Liver (tissue), 9 donors: ENCODE results near the gene BAAT. TPM values are rescaled to one million over a fixed set of nuclear protein-coding genes. Genes with fewer than 3 reads are reported as not detected.

Source experiments
- DNase-seq: peaks from one replicate; pipeline ENCODE4 v3.0.0-alpha.2; 2017; ENCODE audit warnings: low spot score
- H3K27ac ChIP-seq, 2 donors: one replicate each; pipeline ENCODE4 v1.7.0; 2013; ENCODE audit warnings: inconsistent platforms in 2 of 2, low read length in 2 of 2, control low read depth in 1 of 2, low read depth in 1 of 2, mild to moderate bottlenecking in 1 of 2
- H3K27me3 ChIP-seq, 4 donors: one replicate each; pipeline versions ENCODE4 v1.6.1 to v1.7.0; 2013; ENCODE audit warnings: low read length in 3 of 4, inconsistent platforms in 1 of 4, mild to moderate bottlenecking in 1 of 4, moderate library complexity in 1 of 4; ENCODE audit not compliant: control insufficient read depth in 4 of 4, insufficient read depth in 4 of 4
- H3K36me3 ChIP-seq, 4 donors: one replicate each; pipeline versions ENCODE4 v1.6.1 to v1.7.0; 2013; ENCODE audit warnings: low read length in 3 of 4, mild to moderate bottlenecking in 3 of 4, low read depth in 1 of 4, moderate library complexity in 1 of 4; ENCODE audit not compliant: control insufficient read depth in 4 of 4, insufficient read depth in 3 of 4
- H3K4me1 ChIP-seq, 4 donors: one replicate each; pipeline versions ENCODE4 v1.6.1 to v1.7.0; 2013; ENCODE audit warnings: low read length in 3 of 4, mild to moderate bottlenecking in 3 of 4, moderate library complexity in 1 of 4; ENCODE audit not compliant: control insufficient read depth in 4 of 4, insufficient read depth in 4 of 4
- H3K4me3 ChIP-seq, 3 donors: one replicate each; pipeline versions ENCODE4 v1.6.1 to v1.7.0; 2013; ENCODE audit warnings: low read length in 3 of 3, control low read depth in 1 of 3, low read depth in 1 of 3, mild to moderate bottlenecking in 1 of 3
- H3K9ac ChIP-seq, 2 donors: one replicate each; pipeline ENCODE4 v1.7.0; 2013; ENCODE audit warnings: low read length in 2 of 2, mild to moderate bottlenecking in 2 of 2, moderate library complexity in 2 of 2, control low read depth in 1 of 2, low read depth in 1 of 2
- H3K9me3 ChIP-seq, 4 donors: one replicate each; pipeline versions ENCODE4 v1.6.1 to v1.7.0; 2013; ENCODE audit warnings: low read length in 3 of 4; ENCODE audit not compliant: control insufficient read depth in 4 of 4
- EGR1 ChIP-seq, 2 donors: IDR thresholded peaks; 2 replicates each; pipeline ENCODE4 v1.6.1; 2016 to 2018; ENCODE audit warnings: antibody characterized with exemption in 2 of 2, low read depth in 2 of 2
- FOXA1 ChIP-seq: IDR thresholded peaks from 2 replicates; pipeline ENCODE4 v1.6.1; 2016; ENCODE audit warnings: antibody characterized with exemption
- FOXA2 ChIP-seq: IDR thresholded peaks from 2 replicates; pipeline ENCODE4 v1.6.1; 2016; ENCODE audit warnings: antibody characterized with exemption
- GABPA ChIP-seq, 2 donors: IDR thresholded peaks in 1 of 2; conservative IDR thresholded peaks in 1 of 2; 2 replicates each; pipeline ENCODE4 v1.6.1; 2016; ENCODE audit warnings: antibody characterized with exemption in 2 of 2, mild to moderate bottlenecking in 1 of 2, moderate library complexity in 1 of 2
- HNF4A ChIP-seq, 2 donors: conservative IDR thresholded peaks; 2 replicates each; pipeline ENCODE4 v1.6.1; 2016; ENCODE audit warnings: antibody characterized with exemption in 2 of 2, mild to moderate bottlenecking in 2 of 2
- HNF4G ChIP-seq: IDR thresholded peaks from 2 replicates; pipeline ENCODE4 v1.6.1; 2016; ENCODE audit warnings: antibody characterized with exemption
- JUND ChIP-seq, 2 donors: IDR thresholded peaks; 2 replicates each; pipeline ENCODE4 v1.6.1; 2016; ENCODE audit warnings: antibody characterized with exemption in 2 of 2
- NR2F2 ChIP-seq: IDR thresholded peaks from 2 replicates; pipeline ENCODE4 v1.6.1; 2016; ENCODE audit warnings: antibody characterized with exemption
- RAD21 ChIP-seq, 2 donors: IDR thresholded peaks; 2 replicates each; pipeline ENCODE4 v1.6.1; 2016; ENCODE audit warnings: antibody characterized with exemption in 2 of 2, mild to moderate bottlenecking in 2 of 2
- RXRA ChIP-seq, 2 donors: IDR thresholded peaks; 2 replicates each; pipeline ENCODE4 v1.6.1; 2017 to 2018; ENCODE audit warnings: antibody characterized with exemption in 2 of 2, mild to moderate bottlenecking in 1 of 2
- SP1 ChIP-seq: IDR thresholded peaks from 2 replicates; pipeline ENCODE4 v1.6.1; 2018; ENCODE audit warnings: antibody characterized with exemption, mild to moderate bottlenecking
- TAF1 ChIP-seq: conservative IDR thresholded peaks from 2 replicates; pipeline ENCODE4 v1.6.1; 2016; ENCODE audit warnings: antibody characterized with exemption, mild to moderate bottlenecking
- YY1 ChIP-seq: IDR thresholded peaks from 2 replicates; pipeline ENCODE4 v1.6.1; 2016; ENCODE audit warnings: antibody characterized with exemption, mild to moderate bottlenecking
- WGBS: extraction: QIAGEN DNeasy Blood & Tissue Kit; methylation state at CpG from one replicate; pipeline ENCODE4 v1.1.7; 2013; 5-methylcytosine and 5-hydroxymethylcytosine counted together
- polyA plus RNA-seq, 2 donors: library from polyadenylated mRNA; stranded (reverse) in 1 of 2; unstranded in 1 of 2; fragments of 200-250 nt in 1 of 2; fragments of >200 nt in 1 of 2; fragmentation: Nextera tagmentation in 1 of 2; extraction: Ambion mirVana in 1 of 2; gene quantifications; one replicate each; pipeline versions ENCODE4 v1.2.1 to v1.2.3, GENCODE V29; 2013 to 2015
- total RNA-seq, 2 donors: library from RNA; depleted of rRNA; stranded (reverse); fragments of >200 nt; gene quantifications; one replicate each; pipeline ENCODE4 v1.2.3, GENCODE V29; 2014
- TF ChIP-seq, protein P1 (sequence below): IDR thresholded peaks from 2 replicates; pipeline ENCODE4 v1.6.1; 2016; ENCODE audit warnings: antibody characterized with exemption
- TF ChIP-seq, protein P2 (sequence below): IDR thresholded peaks from 2 replicates; pipeline ENCODE4 v1.6.1; 2016; ENCODE audit warnings: antibody characterized with exemption
- TF ChIP-seq, protein P3 (sequence below): IDR thresholded peaks from 2 replicates; pipeline ENCODE4 v1.6.1; 2016; ENCODE audit warnings: antibody characterized with exemption
- TF ChIP-seq, protein P4 (sequence below): fragments of 150-350 bp; IDR thresholded peaks from 2 replicates; pipeline ENCODE4 v1.5.1; 2017; ENCODE audit warnings: improper control_type of control experiment, low read depth, low read length; ENCODE audit not compliant: missing input control
- TF ChIP-seq, protein P5 (sequence below): IDR thresholded peaks from 2 replicates; pipeline ENCODE4 v1.6.1; 2016; ENCODE audit warnings: antibody characterized with exemption, mild to moderate bottlenecking
- donor health status: healthy.
- donor health status: healthy.
- donor health status: healthy.
- donor health status: healthy.
- donor health status: healthy.

Gene BAAT
- total and polyA plus RNA-seq, 4 donors: 31.9 to 275 (median 151) TPM

DNA sequence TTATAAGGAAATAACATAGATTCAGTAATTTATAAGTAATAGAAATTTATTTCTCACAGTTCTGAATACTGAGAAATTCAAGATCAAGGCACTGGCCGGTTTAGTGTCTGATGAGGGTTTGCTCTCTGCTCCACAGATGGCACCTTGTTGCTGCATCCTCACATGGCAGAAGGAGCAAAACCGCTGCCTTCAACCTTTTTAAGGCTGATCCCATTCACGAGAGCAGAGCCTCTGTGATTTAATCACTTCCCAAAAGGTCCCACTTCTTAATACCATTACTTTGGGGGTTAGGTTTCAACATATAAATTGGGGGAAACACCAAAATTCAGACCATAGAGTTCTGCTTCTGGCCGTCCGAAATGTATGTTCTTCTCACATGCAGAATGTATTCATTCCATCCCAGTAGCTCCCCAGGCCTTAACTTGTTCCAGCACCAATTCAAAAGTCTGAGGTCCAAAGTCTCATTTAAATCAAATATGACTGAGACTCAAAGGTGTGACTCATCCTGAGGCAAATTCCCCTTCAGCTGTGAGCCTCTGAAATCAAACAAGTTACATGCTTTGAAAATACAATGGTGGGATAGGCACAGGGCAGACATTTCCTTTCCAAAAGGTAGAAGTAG, 30.6 kb downstream of the BAAT start:
- peak overlapping the region; percentile 80 to 82 for H3K27ac ChIP-seq
- H3K27me3 ChIP-seq: no peaks in the 10 kb centered on the region
- no peak for DNase-seq
- no peaks in the 10 kb centered on the region for H3K9me3 ChIP-seq
- WGBS: 74% methylated on average over 5 of the region's 5 CpGs
- H3K9ac ChIP-seq: no peak overlapping the region
- TF ChIP-seq SP1: peak; percentile 79
- TF ChIP-seq EGR1 (IDR thresholded peaks at IDR 0.05; ENCODE audit: low read depth in 2 of 2): no peak
- TF ChIP-seq, protein P1, sequence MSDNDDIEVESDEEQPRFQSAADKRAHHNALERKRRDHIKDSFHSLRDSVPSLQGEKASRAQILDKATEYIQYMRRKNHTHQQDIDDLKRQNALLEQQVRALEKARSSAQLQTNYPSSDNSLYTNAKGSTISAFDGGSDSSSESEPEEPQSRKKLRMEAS: peak; percentile 45
- TF ChIP-seq, protein P2, sequence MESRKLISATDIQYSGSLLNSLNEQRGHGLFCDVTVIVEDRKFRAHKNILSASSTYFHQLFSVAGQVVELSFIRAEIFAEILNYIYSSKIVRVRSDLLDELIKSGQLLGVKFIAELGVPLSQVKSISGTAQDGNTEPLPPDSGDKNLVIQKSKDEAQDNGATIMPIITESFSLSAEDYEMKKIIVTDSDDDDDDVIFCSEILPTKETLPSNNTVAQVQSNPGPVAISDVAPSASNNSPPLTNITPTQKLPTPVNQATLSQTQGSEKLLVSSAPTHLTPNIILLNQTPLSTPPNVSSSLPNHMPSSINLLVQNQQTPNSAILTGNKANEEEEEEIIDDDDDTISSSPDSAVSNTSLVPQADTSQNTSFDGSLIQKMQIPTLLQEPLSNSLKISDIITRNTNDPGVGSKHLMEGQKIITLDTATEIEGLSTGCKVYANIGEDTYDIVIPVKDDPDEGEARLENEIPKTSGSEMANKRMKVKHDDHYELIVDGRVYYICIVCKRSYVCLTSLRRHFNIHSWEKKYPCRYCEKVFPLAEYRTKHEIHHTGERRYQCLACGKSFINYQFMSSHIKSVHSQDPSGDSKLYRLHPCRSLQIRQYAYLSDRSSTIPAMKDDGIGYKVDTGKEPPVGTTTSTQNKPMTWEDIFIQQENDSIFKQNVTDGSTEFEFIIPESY: peak; percentile 62
- no peak for TF ChIP-seq FOXA2
- peak; percentile 45 to 69 for TF ChIP-seq RXRA (IDR thresholded peaks at IDR 0.05)
- TF ChIP-seq GABPA (IDR thresholded peaks at IDR 0.05 in 1 of 2, conservative IDR thresholded peaks at IDR 0.05 in 1 of 2): no peak
- TF ChIP-seq HNF4A (conservative IDR thresholded peaks at IDR 0.05): peak; percentile 97
- TF ChIP-seq NR2F2: no peak
- TF ChIP-seq, protein P3, sequence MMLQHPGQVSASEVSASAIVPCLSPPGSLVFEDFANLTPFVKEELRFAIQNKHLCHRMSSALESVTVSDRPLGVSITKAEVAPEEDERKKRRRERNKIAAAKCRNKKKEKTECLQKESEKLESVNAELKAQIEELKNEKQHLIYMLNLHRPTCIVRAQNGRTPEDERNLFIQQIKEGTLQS: peak; percentile 94
- TF ChIP-seq, protein P4, sequence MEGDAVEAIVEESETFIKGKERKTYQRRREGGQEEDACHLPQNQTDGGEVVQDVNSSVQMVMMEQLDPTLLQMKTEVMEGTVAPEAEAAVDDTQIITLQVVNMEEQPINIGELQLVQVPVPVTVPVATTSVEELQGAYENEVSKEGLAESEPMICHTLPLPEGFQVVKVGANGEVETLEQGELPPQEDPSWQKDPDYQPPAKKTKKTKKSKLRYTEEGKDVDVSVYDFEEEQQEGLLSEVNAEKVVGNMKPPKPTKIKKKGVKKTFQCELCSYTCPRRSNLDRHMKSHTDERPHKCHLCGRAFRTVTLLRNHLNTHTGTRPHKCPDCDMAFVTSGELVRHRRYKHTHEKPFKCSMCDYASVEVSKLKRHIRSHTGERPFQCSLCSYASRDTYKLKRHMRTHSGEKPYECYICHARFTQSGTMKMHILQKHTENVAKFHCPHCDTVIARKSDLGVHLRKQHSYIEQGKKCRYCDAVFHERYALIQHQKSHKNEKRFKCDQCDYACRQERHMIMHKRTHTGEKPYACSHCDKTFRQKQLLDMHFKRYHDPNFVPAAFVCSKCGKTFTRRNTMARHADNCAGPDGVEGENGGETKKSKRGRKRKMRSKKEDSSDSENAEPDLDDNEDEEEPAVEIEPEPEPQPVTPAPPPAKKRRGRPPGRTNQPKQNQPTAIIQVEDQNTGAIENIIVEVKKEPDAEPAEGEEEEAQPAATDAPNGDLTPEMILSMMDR: no peak
- TF ChIP-seq YY1: peak; percentile 81
- peak; percentile 90 for TF ChIP-seq HNF4G
- TF ChIP-seq FOXA1: peak; percentile 48
- TF ChIP-seq, protein P5, sequence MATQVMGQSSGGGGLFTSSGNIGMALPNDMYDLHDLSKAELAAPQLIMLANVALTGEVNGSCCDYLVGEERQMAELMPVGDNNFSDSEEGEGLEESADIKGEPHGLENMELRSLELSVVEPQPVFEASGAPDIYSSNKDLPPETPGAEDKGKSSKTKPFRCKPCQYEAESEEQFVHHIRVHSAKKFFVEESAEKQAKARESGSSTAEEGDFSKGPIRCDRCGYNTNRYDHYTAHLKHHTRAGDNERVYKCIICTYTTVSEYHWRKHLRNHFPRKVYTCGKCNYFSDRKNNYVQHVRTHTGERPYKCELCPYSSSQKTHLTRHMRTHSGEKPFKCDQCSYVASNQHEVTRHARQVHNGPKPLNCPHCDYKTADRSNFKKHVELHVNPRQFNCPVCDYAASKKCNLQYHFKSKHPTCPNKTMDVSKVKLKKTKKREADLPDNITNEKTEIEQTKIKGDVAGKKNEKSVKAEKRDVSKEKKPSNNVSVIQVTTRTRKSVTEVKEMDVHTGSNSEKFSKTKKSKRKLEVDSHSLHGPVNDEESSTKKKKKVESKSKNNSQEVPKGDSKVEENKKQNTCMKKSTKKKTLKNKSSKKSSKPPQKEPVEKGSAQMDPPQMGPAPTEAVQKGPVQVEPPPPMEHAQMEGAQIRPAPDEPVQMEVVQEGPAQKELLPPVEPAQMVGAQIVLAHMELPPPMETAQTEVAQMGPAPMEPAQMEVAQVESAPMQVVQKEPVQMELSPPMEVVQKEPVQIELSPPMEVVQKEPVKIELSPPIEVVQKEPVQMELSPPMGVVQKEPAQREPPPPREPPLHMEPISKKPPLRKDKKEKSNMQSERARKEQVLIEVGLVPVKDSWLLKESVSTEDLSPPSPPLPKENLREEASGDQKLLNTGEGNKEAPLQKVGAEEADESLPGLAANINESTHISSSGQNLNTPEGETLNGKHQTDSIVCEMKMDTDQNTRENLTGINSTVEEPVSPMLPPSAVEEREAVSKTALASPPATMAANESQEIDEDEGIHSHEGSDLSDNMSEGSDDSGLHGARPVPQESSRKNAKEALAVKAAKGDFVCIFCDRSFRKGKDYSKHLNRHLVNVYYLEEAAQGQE: peak; percentile 58
- peak; percentile 38 to 52 for TF ChIP-seq RAD21 (IDR thresholded peaks at IDR 0.05)
- TF ChIP-seq TAF1: no peak
- TF ChIP-seq JUND (IDR thresholded peaks at IDR 0.05): peak; percentile 99
- H3K36me3 ChIP-seq: peaks cover 0 to 1% (median 0%) of the 10 kb centered on the region in 4 donors
- no peak overlapping the region for H3K4me3 ChIP-seq
- H3K4me1 ChIP-seq: peaks cover 11 to 52% (median 20%) of the 10 kb centered on the region in 4 donors
